Raji (cell line): Measurements from ENCODE around the gene TMPRSS2.

Source experiments
- POLR2A ChIP-seq: IDR thresholded peaks from 2 replicates; pipeline ENCODE4 v1.6.1; 2011; ENCODE audit warnings: low read depth, low read length, control low read depth; ENCODE audit not compliant: insufficient read depth

Gene TMPRSS2

DNA sequence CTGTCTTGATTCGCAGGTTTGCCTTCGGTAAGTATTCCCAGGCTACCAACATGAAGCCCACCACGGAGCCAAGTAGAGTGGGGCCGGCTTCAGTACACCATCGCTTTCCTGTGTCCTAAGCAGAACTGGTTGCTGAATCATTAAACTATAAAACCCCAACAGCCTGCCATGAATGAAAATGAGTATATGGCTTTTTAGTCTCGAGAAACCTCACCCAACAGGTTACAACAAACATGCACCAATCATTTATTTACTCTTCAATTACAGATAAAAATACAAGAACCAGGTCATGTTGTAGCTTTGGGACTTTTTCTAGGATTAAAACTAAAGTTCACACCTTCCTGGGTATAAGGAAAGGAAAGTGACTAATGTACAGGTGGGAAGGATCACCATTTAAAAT is 7.6 kb downstream of the TMPRSS2 start:
- TF ChIP-seq POLR2A, result no peak

DNA sequence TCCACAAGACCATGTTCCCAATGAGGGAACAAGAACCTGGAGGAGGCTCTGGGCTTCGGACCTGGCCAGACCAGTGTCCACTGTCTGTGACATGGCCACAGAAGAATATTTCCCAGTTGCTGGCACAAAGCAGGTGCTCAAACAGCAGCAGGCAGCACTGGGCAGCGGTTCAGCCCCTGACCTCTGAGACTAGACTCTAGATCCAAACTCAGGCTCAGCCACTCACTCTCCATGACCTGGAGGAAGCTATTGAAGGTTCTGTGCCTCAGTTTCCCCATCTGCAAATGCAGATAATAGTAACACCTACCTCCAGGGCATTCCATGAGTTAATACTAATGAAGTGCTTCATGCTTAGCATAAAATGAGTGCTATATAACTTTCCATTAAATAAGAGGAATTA is 8.0 kb downstream of the TMPRSS2 start:
- no peak for TF ChIP-seq POLR2A

DNA sequence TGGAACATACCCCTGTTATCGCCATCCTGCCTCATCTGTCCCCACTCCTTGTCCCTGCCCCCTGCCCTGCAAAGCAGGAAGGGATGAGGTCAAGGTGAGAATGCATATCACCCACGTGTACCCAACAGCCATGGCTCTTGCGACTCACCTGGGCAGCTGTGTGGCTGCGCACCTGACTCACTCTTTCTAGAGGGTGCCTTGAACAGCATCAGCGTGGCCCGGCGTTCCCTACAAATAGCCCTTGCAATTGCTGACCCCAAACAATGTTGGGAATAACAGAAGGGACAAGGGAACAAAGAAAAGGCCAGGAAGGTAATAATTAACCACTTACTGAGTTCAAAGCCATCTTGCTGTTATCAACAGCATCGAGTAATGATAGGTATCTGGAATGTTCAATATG is 10.2 kb downstream of the TMPRSS2 start:
- no peak for TF ChIP-seq POLR2A

- TF ChIP-seq POLR2A, result no peak
Observed at GRCh38 chr21:41497008-41497407, 10.9 kb downstream of the TMPRSS2 start.

DNA sequence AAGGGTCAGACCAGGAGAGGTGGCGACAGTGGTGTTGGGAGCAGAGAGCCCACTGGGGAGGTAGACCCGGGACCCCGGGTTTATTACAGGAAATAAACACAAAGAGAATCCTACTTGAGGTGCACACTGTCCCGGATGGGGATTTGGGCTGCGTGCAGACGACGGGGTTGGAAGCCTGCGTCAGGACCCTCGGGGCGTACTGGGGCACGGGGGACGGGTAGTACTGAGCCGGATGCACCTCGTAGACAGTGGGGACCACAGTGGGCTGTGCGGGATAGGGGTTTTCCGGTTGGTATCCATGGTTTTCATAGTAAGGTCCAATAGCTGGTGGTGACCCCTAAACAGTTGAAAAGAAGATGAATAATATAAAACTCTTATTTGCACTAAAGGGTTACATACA is 13.7 kb downstream of the TMPRSS2 start:
- no peak for TF ChIP-seq POLR2A

DNA sequence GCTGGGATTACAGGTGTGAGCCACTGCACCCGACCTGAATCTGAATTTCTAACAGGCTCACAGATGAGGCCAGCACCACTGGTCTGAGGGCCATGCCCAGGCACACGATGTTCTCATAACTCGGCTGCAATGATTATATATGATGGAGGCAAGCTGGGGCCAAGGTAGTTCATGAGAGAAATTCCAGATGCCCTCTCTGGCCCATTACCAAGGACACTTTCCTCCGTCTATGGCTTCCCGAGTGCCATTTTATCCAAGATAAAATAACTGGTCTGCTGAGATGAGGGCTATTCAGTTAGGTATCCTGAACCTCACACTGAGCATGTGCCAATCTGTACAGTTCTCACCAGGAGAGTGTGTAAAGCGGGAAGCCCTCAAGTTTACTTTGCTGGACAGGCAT is 16.5 kb downstream of the TMPRSS2 start:
- TF ChIP-seq POLR2A, result no peak

DNA sequence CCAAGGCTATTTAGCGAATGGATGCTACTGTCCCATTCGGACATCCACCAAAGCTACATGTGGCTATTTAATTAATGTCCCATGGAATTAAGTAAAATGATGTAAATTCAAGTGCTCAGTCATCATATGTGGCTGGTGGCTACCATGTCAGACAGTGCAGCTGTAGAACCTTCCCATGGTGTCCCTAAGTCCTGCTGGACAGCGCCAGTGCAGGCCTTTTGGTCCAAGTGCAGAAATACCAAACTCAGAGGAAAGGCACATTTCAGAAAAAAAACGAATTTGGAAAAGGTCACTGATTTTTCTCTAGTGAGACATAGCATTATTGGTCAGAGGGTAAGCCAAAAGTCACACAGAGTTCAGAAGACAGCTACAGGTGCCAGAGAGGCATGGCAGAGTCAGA is 17.6 kb downstream of the TMPRSS2 start:
- TF ChIP-seq POLR2A, result no peak

GRCh38 chr21:41489329-41489728 is 18.6 kb downstream of the TMPRSS2 start:
- no peak for TF ChIP-seq POLR2A

GRCh38 chr21:41488080-41488479 is 19.9 kb downstream of the TMPRSS2 start:
- TF ChIP-seq POLR2A, result no peak

DNA sequence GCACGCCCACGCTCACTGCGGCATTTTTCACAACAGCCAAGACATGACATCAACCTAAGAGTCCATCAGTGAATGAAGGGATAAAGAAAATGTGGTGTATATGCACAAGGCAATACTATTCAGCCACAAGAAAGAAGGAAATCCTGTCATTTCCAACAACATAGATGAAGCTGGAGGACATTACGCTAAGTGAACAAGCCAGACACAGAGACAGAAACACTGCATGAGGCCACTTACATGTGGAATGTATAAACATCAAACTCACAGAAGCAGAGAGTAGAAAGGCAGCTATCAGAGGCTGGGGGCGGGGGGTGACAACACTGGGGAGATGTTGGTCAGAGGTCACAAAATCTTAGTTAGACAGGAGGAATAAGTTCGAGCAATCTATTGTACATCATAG is 20.9 kb downstream of the TMPRSS2 start:
- TF ChIP-seq POLR2A, result no peak

GRCh38 chr21:41483973-41484372 is 24.0 kb downstream of the TMPRSS2 start:
- no peak for TF ChIP-seq POLR2A

DNA sequence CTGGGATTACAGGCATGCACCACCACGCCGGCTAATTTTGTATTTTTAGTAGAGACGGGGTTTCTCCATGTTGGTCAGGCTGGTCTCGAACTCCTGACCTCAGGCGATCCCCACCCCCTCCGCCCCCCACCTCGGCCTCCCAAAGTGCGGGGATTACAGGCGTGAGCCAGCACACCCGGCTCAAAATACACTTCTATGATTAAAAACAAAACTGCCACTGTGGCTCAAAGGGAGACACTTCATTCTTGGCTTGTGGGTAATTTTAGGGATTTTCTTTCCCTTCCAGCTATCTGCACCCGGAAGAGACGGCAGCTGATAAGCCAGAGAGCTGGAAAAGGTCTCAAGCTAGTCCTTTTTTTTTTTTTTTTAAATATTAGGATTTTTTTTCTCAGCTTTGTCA is 24.5 kb downstream of the TMPRSS2 start:
- no peak for TF ChIP-seq POLR2A

GRCh38 chr21:41482980-41483379 is 25.0 kb downstream of the TMPRSS2 start:
- no peak for TF ChIP-seq POLR2A

DNA sequence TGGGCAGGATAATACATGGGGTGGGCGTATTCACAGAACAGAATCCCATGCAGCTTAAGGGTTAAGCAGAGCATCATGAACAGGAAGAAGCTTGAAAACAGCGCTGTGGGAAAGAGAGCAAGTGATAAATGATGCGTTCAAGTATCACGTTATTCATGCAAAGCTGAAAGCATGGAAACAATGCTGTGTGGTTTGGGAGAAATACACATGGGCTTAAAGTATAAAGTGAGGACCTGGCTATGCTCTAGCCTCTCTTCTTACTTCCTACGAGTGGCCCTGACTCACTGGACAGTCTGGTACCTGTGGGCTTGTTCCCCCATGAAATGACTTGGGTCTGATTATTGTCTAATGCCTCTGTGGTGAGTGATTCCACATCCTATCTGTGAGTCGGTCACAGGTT is 25.7 kb downstream of the TMPRSS2 start:
- TF ChIP-seq POLR2A, result no peak

DNA sequence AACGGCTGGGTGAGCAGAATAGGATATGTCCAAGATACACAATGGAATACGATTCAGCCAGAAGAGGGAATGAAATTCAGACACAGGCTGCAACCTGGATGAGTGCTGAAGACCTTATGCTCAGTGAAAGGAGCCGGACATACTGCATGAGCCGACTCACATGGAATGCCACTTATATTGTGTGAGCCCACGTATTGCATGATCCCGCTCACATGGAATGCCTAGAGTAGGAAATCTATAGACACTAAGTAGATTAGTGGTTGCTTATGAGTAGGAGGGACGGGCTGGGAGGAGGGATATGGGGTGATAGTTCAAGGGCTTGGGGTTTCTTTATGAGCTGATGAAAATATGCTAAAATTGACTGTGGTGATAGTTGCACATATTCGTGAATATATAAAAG is 26.8 kb downstream of the TMPRSS2 start:
- TF ChIP-seq POLR2A, result no peak

GRCh38 chr21:41480086-41480690 is 27.8 kb downstream of the TMPRSS2 start:
- TF ChIP-seq POLR2A, result no peak

DNA sequence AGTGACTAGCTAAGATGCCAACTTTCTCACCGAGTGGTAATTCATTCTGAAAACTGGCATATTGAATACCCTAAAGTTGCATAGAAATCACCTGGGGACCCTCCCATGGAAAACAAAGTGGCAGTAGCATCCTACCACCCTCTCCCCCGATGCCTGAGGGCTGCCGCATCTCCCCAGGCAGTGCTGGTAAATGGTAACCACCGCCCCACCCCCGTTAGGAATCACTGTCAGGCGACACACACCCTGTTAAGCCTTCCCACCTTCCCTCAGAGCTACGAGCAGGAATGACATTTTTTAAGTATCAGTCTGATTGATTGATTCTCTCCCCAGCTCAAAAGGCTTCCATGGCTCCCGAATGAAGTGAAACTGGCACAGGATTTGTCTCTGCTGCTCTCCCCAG is 28.3 kb downstream of the TMPRSS2 start:
- TF ChIP-seq POLR2A, result no peak
